ENCODE results near the gene TOMM70. TPM values are rescaled to one million over a fixed set of nuclear protein-coding genes. Genes with fewer than 3 reads are reported as not detected.

Gene TOMM70
- total and polyA plus RNA-seq, 2 of the 8 experiments (the other 6 are each of a cell fraction or from before 2014, with no cell fraction given) = 10.9 to 52.1 TPM

DNA sequence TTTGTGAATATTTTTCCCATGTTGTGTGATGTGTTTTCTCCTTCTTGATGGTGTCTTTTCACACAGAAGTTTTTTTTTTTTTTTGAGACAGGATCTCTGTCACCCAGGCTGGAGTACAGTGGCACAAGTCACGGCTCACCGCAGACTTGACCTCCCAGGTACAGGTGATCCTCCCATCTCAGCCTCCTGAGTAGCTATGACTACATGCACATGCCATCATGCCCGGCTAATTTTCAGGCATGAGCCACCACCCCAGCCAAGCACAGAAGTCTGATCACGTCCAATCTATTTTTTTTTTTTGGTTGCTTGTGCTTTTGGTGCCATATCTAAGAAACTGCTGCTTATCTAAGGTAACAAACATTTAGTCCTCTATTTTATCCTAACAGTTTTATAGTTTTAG, 24.6 kb downstream of the TOMM70 start (continued):
- TF ChIP-seq, protein P1, sequence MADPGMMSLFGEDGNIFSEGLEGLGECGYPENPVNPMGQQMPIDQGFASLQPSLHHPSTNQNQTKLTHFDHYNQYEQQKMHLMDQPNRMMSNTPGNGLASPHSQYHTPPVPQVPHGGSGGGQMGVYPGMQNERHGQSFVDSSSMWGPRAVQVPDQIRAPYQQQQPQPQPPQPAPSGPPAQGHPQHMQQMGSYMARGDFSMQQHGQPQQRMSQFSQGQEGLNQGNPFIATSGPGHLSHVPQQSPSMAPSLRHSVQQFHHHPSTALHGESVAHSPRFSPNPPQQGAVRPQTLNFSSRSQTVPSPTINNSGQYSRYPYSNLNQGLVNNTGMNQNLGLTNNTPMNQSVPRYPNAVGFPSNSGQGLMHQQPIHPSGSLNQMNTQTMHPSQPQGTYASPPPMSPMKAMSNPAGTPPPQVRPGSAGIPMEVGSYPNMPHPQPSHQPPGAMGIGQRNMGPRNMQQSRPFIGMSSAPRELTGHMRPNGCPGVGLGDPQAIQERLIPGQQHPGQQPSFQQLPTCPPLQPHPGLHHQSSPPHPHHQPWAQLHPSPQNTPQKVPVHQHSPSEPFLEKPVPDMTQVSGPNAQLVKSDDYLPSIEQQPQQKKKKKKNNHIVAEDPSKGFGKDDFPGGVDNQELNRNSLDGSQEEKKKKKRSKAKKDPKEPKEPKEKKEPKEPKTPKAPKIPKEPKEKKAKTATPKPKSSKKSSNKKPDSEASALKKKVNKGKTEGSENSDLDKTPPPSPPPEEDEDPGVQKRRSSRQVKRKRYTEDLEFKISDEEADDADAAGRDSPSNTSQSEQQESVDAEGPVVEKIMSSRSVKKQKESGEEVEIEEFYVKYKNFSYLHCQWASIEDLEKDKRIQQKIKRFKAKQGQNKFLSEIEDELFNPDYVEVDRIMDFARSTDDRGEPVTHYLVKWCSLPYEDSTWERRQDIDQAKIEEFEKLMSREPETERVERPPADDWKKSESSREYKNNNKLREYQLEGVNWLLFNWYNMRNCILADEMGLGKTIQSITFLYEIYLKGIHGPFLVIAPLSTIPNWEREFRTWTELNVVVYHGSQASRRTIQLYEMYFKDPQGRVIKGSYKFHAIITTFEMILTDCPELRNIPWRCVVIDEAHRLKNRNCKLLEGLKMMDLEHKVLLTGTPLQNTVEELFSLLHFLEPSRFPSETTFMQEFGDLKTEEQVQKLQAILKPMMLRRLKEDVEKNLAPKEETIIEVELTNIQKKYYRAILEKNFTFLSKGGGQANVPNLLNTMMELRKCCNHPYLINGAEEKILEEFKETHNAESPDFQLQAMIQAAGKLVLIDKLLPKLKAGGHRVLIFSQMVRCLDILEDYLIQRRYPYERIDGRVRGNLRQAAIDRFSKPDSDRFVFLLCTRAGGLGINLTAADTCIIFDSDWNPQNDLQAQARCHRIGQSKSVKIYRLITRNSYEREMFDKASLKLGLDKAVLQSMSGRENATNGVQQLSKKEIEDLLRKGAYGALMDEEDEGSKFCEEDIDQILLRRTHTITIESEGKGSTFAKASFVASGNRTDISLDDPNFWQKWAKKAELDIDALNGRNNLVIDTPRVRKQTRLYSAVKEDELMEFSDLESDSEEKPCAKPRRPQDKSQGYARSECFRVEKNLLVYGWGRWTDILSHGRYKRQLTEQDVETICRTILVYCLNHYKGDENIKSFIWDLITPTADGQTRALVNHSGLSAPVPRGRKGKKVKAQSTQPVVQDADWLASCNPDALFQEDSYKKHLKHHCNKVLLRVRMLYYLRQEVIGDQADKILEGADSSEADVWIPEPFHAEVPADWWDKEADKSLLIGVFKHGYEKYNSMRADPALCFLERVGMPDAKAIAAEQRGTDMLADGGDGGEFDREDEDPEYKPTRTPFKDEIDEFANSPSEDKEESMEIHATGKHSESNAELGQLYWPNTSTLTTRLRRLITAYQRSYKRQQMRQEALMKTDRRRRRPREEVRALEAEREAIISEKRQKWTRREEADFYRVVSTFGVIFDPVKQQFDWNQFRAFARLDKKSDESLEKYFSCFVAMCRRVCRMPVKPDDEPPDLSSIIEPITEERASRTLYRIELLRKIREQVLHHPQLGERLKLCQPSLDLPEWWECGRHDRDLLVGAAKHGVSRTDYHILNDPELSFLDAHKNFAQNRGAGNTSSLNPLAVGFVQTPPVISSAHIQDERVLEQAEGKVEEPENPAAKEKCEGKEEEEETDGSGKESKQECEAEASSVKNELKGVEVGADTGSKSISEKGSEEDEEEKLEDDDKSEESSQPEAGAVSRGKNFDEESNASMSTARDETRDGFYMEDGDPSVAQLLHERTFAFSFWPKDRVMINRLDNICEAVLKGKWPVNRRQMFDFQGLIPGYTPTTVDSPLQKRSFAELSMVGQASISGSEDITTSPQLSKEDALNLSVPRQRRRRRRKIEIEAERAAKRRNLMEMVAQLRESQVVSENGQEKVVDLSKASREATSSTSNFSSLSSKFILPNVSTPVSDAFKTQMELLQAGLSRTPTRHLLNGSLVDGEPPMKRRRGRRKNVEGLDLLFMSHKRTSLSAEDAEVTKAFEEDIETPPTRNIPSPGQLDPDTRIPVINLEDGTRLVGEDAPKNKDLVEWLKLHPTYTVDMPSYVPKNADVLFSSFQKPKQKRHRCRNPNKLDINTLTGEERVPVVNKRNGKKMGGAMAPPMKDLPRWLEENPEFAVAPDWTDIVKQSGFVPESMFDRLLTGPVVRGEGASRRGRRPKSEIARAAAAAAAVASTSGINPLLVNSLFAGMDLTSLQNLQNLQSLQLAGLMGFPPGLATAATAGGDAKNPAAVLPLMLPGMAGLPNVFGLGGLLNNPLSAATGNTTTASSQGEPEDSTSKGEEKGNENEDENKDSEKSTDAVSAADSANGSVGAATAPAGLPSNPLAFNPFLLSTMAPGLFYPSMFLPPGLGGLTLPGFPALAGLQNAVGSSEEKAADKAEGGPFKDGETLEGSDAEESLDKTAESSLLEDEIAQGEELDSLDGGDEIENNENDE (IDR thresholded peaks at IDR 0.05; ENCODE audit: insufficient replicate concordance, low read length) = no peak
- no peak for TF ChIP-seq TAF7 (optimal IDR thresholded peaks at IDR 0.05; ENCODE audit: borderline replicate concordance, low read depth, low read length)
- TF ChIP-seq, protein P2, sequence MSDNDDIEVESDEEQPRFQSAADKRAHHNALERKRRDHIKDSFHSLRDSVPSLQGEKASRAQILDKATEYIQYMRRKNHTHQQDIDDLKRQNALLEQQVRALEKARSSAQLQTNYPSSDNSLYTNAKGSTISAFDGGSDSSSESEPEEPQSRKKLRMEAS (IDR thresholded peaks at IDR 0.05) = no peak
- TF ChIP-seq RBBP5 (IDR thresholded peaks at IDR 0.05; ENCODE audit: borderline replicate concordance, low read depth, low read length) = no peak
- no peak for TF ChIP-seq CHD2 (IDR thresholded peaks at IDR 0.05; ENCODE audit: low read length)
- no peak for TF ChIP-seq CBX5 (IDR thresholded peaks at IDR 0.05; ENCODE audit: low read depth, low read length)
- TF ChIP-seq TAF1 (IDR thresholded peaks at IDR 0.05; ENCODE audit: low read depth, low read length) = no peak
- TF ChIP-seq POLR2AphosphoS5 (IDR thresholded peaks at IDR 0.05; ENCODE audit: low read depth, low read length) = no peak
- no peak for TF ChIP-seq HDAC6 (IDR thresholded peaks at IDR 0.05; ENCODE audit: low read depth, low read length)
- no peak for TF ChIP-seq ASH2L (IDR thresholded peaks at IDR 0.05; ENCODE audit: low read length)
- TF ChIP-seq TCF12 (IDR thresholded peaks at IDR 0.05; ENCODE audit: low read depth, low read length) = no peak

Data from H1 (cell line).